T-helper 17 cell (primary cell): ENCODE data around the gene EEF1AKMT2. TPM values are rescaled to one million over a fixed set of nuclear protein-coding genes. Genes with fewer than 3 reads are reported as not detected.

Experiments used
- ATAC-seq: fragments of 150-1000 bp; cut with Tn5 transposase; 2 replicates; pipeline ENCODE4 v1.10.0; 2021; ENCODE audit warnings: mild to moderate bottlenecking, moderate library complexity
- DNase-seq, 3 donors: peaks; one replicate each; pipeline versions ENCODE4 v3.0.0 to v3.0.0-alpha.2; 2020 to 2021
- H3K9me3 ChIP-seq: one replicate; pipeline ENCODE4 v1.7.0; 2013; ENCODE audit warnings: low read length, mild to moderate bottlenecking; ENCODE audit not compliant: control insufficient read depth, poor library complexity, severe bottlenecking
- H3K27ac Mint-ChIP-seq: one replicate; pipeline ENCODE4 v1.8.0; 2022; ENCODE audit warnings: mild to moderate bottlenecking, moderate library complexity, mixed read lengths
- H3K27me3 Mint-ChIP-seq: one replicate; pipeline ENCODE4 v1.8.0; 2022; ENCODE audit warnings: mixed read lengths
- H3K36me3 Mint-ChIP-seq: one replicate; pipeline ENCODE4 v1.8.0; 2022; ENCODE audit warnings: low read depth, mixed read lengths
- H3K4me1 Mint-ChIP-seq: one replicate; pipeline ENCODE4 v1.8.0; 2022; ENCODE audit warnings: mild to moderate bottlenecking, mixed read lengths
- H3K4me3 Mint-ChIP-seq: one replicate; pipeline ENCODE4 v1.8.0; 2022; ENCODE audit warnings: mild to moderate bottlenecking, moderate library complexity, mixed read lengths
- total RNA-seq, 4 donors: library from RNA in 2 of 4; stranded (reverse) in 2 of 4; gene quantifications; one replicate each; pipeline ENCODE4 v1.2.3 and lab custom pipeline; 2022 to 2026

EEF1AKMT2 gene
- total RNA-seq, 2 donors from 2014 or later: 14.5 to 16.2 TPM

DNA sequence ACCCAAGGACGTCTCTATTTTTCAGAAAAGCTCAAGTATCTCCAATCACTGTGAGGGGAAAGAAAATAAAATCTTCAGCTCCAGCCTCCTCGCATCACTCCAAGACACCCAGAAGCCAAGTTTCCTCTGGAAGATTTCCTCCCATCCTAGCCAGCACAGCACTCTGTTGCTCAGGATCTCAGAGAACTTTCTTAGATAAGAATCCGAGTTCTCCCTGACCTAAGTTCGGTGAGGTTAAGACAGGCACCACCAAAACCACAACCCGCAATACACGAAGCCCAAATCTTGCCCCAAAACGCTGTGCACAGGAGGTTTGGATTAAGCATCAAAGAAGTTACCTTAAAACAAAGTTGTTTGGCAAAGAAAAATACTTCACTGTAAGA is 51.7 kb downstream of the EEF1AKMT2 start:
- DNase-seq (no peak), ATAC-seq (no peak)
- H3K27me3 Mint-ChIP-seq: no peaks in the 10 kb centered on the region
- H3K27ac Mint-ChIP-seq: peak overlapping the region; percentile 100
- peak overlapping the region; percentile 98 for H3K4me3 Mint-ChIP-seq
- peaks cover 69% of the 10 kb centered on the region for H3K4me1 Mint-ChIP-seq
- peaks cover 2% of the 10 kb centered on the region for H3K36me3 Mint-ChIP-seq
- H3K9me3 ChIP-seq: no peaks in the 10 kb centered on the region

- Mint-ChIP-seq H3K36me3 (peaks cover 2% of the 10 kb centered on the region), H3K4me1 (peaks cover 76% of the 10 kb centered on the region), H3K27me3 (no peaks in the 10 kb centered on the region), H3K27ac (peak overlapping the region; percentile 100), H3K4me3 (peak overlapping the region; percentile 98)
- ATAC-seq: no peak
- no peaks in the 10 kb centered on the region for H3K9me3 ChIP-seq
- no peak for DNase-seq
Measured at GRCh38 chr10:124739119-124739921, 52.4 kb downstream of the EEF1AKMT2 start.

DNA sequence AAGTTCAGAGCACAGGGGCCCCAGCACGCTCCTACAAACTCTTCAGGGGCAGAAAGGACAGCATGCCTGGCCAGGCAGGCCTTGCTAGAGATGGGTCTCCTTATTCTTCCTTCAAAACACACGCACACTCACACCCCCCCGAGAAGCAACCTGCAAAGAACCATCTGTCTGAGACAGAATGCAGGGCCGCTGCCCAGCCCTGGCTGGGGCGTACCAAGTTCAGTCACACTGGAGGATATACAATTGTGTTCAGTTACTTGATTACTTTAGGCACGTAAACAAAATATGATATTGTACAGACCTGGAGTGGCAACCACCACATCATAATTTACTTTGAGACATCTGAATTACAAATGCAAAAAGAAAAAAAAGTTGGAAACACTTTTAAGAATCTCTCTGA is 53.2 kb downstream of the EEF1AKMT2 start:
- ATAC-seq (no peak), DNase-seq (no peak)
- H3K4me1 Mint-ChIP-seq: peaks cover 83% of the 10 kb centered on the region
- H3K9me3 ChIP-seq: no peaks in the 10 kb centered on the region
- H3K27ac Mint-ChIP-seq: peak overlapping the region; percentile 100
- peaks cover 2% of the 10 kb centered on the region for H3K36me3 Mint-ChIP-seq
- H3K4me3 Mint-ChIP-seq: peak overlapping the region; percentile 39
- H3K27me3 Mint-ChIP-seq: no peaks in the 10 kb centered on the region

- no peak for DNase-seq
- Mint-ChIP-seq H3K4me1 (peaks cover 88% of the 10 kb centered on the region), H3K27ac (peak overlapping the region; percentile 100), H3K27me3 (no peaks in the 10 kb centered on the region), H3K36me3 (peaks cover 4% of the 10 kb centered on the region), H3K4me3 (peak overlapping the region; percentile 72)
- H3K9me3 ChIP-seq: no peaks in the 10 kb centered on the region
- no peak for ATAC-seq
Measured at GRCh38 chr10:124737708-124738107, 54.0 kb downstream of the EEF1AKMT2 start.

- no peaks in the 10 kb centered on the region for H3K9me3 ChIP-seq
- peak overlapping the region; percentile 72 for H3K4me3 Mint-ChIP-seq
- H3K27me3 Mint-ChIP-seq: no peaks in the 10 kb centered on the region
- H3K27ac Mint-ChIP-seq: peak overlapping the region; percentile 100
- H3K4me1 Mint-ChIP-seq: peaks cover 88% of the 10 kb centered on the region
- DNase-seq (no peak), ATAC-seq (no peak)
- peaks cover 4% of the 10 kb centered on the region for H3K36me3 Mint-ChIP-seq
Measured at GRCh38 chr10:124737221-124737620, 54.5 kb downstream of the EEF1AKMT2 start.

GRCh38 chr10:124736491-124737136 is 55.1 kb downstream of the EEF1AKMT2 start:
- Mint-ChIP-seq H3K4me1 (peaks cover 87% of the 10 kb centered on the region), H3K36me3 (peaks cover 4% of the 10 kb centered on the region), H3K4me3 (peak overlapping the region; percentile 72), H3K27me3 (no peaks in the 10 kb centered on the region), H3K27ac (peak overlapping the region; percentile 100)
- H3K9me3 ChIP-seq: no peaks in the 10 kb centered on the region
- ATAC-seq (no peak), DNase-seq (no peak)

GRCh38 chr10:124735491-124736286 is 56.0 kb downstream of the EEF1AKMT2 start:
- DNase-seq (no peak), ATAC-seq (no peak)
- Mint-ChIP-seq H3K27ac (peak overlapping the region; percentile 100), H3K36me3 (peaks cover 4% of the 10 kb centered on the region), H3K4me1 (peaks cover 79% of the 10 kb centered on the region), H3K4me3 (peak overlapping the region; percentile 39), H3K27me3 (no peaks in the 10 kb centered on the region)
- no peaks in the 10 kb centered on the region for H3K9me3 ChIP-seq

GRCh38 chr10:124734311-124735166 is 57.1 kb downstream of the EEF1AKMT2 start:
- Mint-ChIP-seq H3K4me1 (peaks cover 75% of the 10 kb centered on the region), H3K36me3 (peaks cover 4% of the 10 kb centered on the region), H3K4me3 (peak overlapping the region; percentile 93), H3K27me3 (no peaks in the 10 kb centered on the region), H3K27ac (peak overlapping the region; percentile 100)
- ATAC-seq (peak; percentile 32), DNase-seq (no peak)
- no peaks in the 10 kb centered on the region for H3K9me3 ChIP-seq

DNA sequence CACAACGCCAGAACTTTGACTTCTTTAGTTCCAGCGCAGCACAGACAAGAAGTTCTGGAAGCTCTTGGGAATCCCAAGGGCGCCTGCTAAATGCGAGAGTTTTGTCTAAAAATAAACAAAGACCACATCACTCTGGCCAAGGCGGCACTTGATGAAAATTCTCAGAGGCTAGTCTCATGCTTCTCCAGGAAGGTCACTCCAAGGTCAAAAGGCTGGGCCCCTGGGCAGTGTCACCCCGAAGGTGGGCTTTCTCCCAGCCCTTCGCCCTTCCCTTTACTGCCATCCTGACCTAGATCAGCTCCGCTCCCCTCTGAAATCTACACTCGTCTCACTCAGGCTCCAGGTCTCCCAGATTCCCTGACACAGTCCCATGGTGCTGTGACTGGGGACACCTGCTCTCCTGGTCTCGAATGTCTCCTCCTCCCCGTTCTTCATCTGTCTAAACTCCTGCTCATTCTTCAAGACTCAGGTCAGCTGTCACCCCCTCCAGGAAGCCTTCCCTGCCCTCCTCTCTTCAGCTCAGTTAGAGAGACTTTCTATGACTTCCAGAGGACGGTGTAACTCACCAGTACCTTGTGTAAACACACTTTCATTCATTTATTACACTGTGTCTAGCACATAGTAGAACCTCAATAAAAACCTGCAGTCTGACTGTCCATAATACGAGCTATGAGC is 58.0 kb downstream of the EEF1AKMT2 start:
- peak overlapping the region; percentile 93 for H3K4me3 Mint-ChIP-seq
- no peaks in the 10 kb centered on the region for H3K27me3 Mint-ChIP-seq
- ATAC-seq (no peak), DNase-seq (no peak)
- peak overlapping the region; percentile 100 for H3K27ac Mint-ChIP-seq
- H3K4me1 Mint-ChIP-seq: peaks cover 75% of the 10 kb centered on the region
- H3K36me3 Mint-ChIP-seq: peaks cover 4% of the 10 kb centered on the region
- H3K9me3 ChIP-seq: no peaks in the 10 kb centered on the region

- peaks cover 76% of the 10 kb centered on the region for H3K4me1 Mint-ChIP-seq
- no peaks in the 10 kb centered on the region for H3K27me3 Mint-ChIP-seq
- DNase-seq (peak in 2 of 3 donors; percentile 31 to 53), ATAC-seq (peak; percentile 69)
- no peaks in the 10 kb centered on the region for H3K9me3 ChIP-seq
- H3K36me3 Mint-ChIP-seq: peaks cover 4% of the 10 kb centered on the region
- peak overlapping the region; percentile 100 for H3K27ac Mint-ChIP-seq
- peak overlapping the region; percentile 93 for H3K4me3 Mint-ChIP-seq
Measured at GRCh38 chr10:124732931-124733570, 58.6 kb downstream of the EEF1AKMT2 start.

- no peaks in the 10 kb centered on the region for H3K9me3 ChIP-seq
- H3K27me3 Mint-ChIP-seq: no peaks in the 10 kb centered on the region
- DNase-seq (no peak), ATAC-seq (no peak)
- peaks cover 73% of the 10 kb centered on the region for H3K4me1 Mint-ChIP-seq
- no peak overlapping the region for H3K4me3 Mint-ChIP-seq
- peak overlapping the region; percentile 100 for H3K27ac Mint-ChIP-seq
- peaks cover 4% of the 10 kb centered on the region for H3K36me3 Mint-ChIP-seq
Measured at GRCh38 chr10:124731551-124731950, 60.1 kb downstream of the EEF1AKMT2 start.

DNA sequence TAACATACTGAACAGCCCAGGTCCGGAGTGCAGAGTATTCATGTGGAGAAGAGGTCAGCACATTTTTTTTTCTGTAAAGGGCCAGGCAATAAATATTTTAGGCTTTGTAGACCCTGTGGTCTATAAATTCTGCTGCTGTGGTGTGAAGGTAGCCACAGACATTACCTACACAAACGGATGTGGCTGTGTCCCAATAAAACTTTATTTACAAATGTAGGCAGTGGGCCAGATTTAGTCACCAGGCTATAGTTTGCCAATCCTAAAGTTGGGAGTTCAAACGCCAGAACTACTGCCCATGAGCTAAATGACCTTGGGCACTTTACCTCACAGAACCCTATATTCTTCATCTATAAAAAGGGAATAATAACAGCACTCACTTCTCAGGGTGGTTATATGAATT is 60.9 kb downstream of the EEF1AKMT2 start:
- Mint-ChIP-seq H3K27me3 (no peaks in the 10 kb centered on the region), H3K27ac (peak overlapping the region; percentile 24), H3K4me3 (no peak overlapping the region), H3K4me1 (peaks cover 71% of the 10 kb centered on the region), H3K36me3 (peaks cover 4% of the 10 kb centered on the region)
- no peaks in the 10 kb centered on the region for H3K9me3 ChIP-seq
- ATAC-seq (no peak), DNase-seq (no peak)
